Sigmoid colon (tissue), 7 donors: ENCODE measurements around the gene CD247. TPM values are rescaled to one million over a fixed set of nuclear protein-coding genes. Genes with fewer than 3 reads are reported as not detected.

Experiments
- DNase-seq: peaks from one replicate; pipeline ENCODE4 v3.0.0-alpha.2; 2019
- H3K27ac ChIP-seq, 4 donors: fragments of 200-600 bp; sonication (generic); one replicate each; pipeline ENCODE4 v1.5.1; 2016 to 2019; ENCODE audit warnings: mild to moderate bottlenecking in 1 of 4
- H3K27me3 ChIP-seq, 3 donors: fragments of 200-600 bp; sonication (generic); one replicate each; pipeline ENCODE4 v1.5.1; 2019; ENCODE audit warnings: mild to moderate bottlenecking in 1 of 3
- H3K36me3 ChIP-seq, 4 donors: fragments of 200-600 bp; sonication (generic); one replicate each; pipeline ENCODE4 v1.5.1; 2016 to 2019
- H3K4me1 ChIP-seq, 4 donors: fragments of 200-600 bp; sonication (generic); one replicate each; pipeline ENCODE4 v1.5.1; 2017 to 2019
- H3K4me3 ChIP-seq, 4 donors: fragments of 200-600 bp; sonication (generic); one replicate each; pipeline ENCODE4 v1.5.1; 2017 to 2019; ENCODE audit warnings: mild to moderate bottlenecking in 2 of 4, moderate library complexity in 1 of 4
- H3K9me3 ChIP-seq, 4 donors: fragments of 200-600 bp in 3 of 4; sonication (generic) in 3 of 4; one replicate each; pipeline versions ENCODE4 v1.5.1 to v1.6.1; 2013 to 2019
- EP300 ChIP-seq, 4 donors: sonication (generic); formaldehyde crosslinking; IDR thresholded peaks; one replicate each; pipeline ENCODE4 v1.6.1; 2017; ENCODE audit warnings: antibody characterized with exemption in 4 of 4
- POLR2A ChIP-seq, 2 donors: fragments of 450-650 bp; IDR thresholded peaks; one replicate each; pipeline ENCODE4 v1.6.1; 2016; ENCODE audit warnings: antibody characterized with exemption in 2 of 2, mild to moderate bottlenecking in 2 of 2, moderate library complexity in 2 of 2
- POLR2AphosphoS5 ChIP-seq, 4 donors: sonication (generic); formaldehyde crosslinking; IDR thresholded peaks; one replicate each; pipeline ENCODE4 v1.6.1; 2017; ENCODE audit warnings: antibody characterized with exemption in 4 of 4
- WGBS, 2 donors: extraction: QIAGEN DNeasy Blood & Tissue Kit; methylation state at CpG; one replicate each; pipeline ENCODE4 v1.1.7; 2013; 5-methylcytosine and 5-hydroxymethylcytosine counted together
- intact Hi-C: fragments of 100-400 bp; cut with DNase I; formaldehyde crosslinking; loops from one replicate; pipeline ENCODE4 v1.15.1; 2023
- polyA plus RNA-seq, 3 donors: library from polyadenylated mRNA; stranded (reverse); fragments of 200-250 nt; gene quantifications; one replicate each; pipeline ENCODE4 v1.2.3, GENCODE V29; 2013
- total RNA-seq, 4 donors: library from RNA; depleted of rRNA; stranded (reverse); fragments of >200 nt; gene quantifications; one replicate each; pipeline ENCODE4 v1.1.0, GENCODE V29; 2016
- TF ChIP-seq, protein P1 (sequence below), 4 experiments: fragments of 450-650 bp in 3 of 4; fragments of 200-600 bp in 1 of 4; IDR thresholded peaks; one replicate each; pipeline ENCODE4 v1.5.1; 2016 to 2019; ENCODE audit warnings: antibody characterized with exemption in 4 of 4, mild to moderate bottlenecking in 3 of 4, moderate library complexity in 2 of 4
- donor health status: healthy with polysubstance abuse.
- donor health status: Bipolar disorder and iron deficiency.
- donor health status: healthy.

The CD247 gene
- total and polyA plus RNA-seq, 7 donors, result 0.36 to 20.3 (median 1.4) TPM; not detected in 3

DNA sequence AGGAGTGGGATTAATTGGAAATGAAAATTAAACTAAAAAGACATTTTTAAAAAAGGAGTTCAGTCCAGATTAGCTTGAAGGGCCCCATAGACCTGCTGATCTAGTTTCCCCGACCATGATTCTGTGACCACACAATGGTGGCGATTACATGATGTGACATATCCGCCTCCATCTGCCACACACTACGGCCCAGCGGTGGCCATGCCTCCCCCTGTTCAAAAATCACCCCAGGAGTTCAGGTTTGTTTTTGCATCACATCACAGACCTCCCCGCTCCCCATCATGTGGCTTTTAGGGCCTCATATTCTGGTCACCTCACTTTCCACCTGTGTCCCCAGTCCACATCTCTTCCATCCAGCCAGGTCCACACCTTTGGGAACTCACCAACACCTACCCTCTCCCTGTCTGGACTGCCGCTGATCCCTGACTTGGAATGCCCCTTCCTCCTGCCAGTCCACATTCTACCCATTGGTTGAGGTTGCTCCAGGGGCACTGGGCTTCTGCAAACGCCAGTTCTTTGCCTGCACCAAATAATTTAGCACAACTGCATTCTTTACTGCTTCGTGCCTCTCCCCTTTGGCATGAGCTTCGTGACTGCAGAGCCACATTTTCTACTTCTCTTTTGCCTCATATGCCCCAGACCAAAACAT is 38.9 kb downstream of the CD247 start:
- Histone ChIP-seq H3K27ac (no peak overlapping the region), H3K27me3 (no peaks in the 10 kb centered on the region), H3K4me1 (no peaks in the 10 kb centered on the region), H3K9me3 (no peaks in the 10 kb centered on the region), H3K4me3 (no peak overlapping the region), H3K36me3 (no peaks in the 10 kb centered on the region)
- intact Hi-C loops, result no loop called here
- peak; percentile 36 for DNase-seq
- TF ChIP-seq, protein P1, sequence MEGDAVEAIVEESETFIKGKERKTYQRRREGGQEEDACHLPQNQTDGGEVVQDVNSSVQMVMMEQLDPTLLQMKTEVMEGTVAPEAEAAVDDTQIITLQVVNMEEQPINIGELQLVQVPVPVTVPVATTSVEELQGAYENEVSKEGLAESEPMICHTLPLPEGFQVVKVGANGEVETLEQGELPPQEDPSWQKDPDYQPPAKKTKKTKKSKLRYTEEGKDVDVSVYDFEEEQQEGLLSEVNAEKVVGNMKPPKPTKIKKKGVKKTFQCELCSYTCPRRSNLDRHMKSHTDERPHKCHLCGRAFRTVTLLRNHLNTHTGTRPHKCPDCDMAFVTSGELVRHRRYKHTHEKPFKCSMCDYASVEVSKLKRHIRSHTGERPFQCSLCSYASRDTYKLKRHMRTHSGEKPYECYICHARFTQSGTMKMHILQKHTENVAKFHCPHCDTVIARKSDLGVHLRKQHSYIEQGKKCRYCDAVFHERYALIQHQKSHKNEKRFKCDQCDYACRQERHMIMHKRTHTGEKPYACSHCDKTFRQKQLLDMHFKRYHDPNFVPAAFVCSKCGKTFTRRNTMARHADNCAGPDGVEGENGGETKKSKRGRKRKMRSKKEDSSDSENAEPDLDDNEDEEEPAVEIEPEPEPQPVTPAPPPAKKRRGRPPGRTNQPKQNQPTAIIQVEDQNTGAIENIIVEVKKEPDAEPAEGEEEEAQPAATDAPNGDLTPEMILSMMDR (IDR thresholded peaks at IDR 0.05), result no peak
- TF ChIP-seq POLR2A (IDR thresholded peaks at IDR 0.05) (no peak), POLR2AphosphoS5 (IDR thresholded peaks at IDR 0.05) (no peak), EP300 (IDR thresholded peaks at IDR 0.05) (no peak)
- WGBS, 2 donors, result 88 to 90% methylated on average over 10 of the region's 10 CpGs

DNA sequence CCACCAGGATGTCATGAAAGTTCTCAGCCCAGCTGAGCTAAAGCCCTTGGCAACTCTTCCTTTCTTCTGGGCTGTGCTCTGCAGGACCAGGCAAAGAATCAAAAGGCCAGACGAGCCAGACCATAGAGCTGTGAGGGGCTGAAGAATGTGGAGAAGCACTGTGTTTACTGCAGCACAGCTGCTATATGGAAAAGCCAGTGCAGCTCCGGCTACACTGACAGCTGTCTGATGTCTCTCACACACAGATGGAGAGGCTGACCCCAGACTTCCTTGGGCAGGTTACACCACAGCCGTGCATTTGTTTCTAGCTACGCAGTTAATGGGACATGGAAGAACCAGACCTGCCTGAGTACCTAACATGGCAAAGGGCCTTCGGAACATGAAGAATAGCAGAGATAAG is 40.3 kb downstream of the CD247 start:
- H3K27me3 ChIP-seq, result no peaks in the 10 kb centered on the region
- H3K4me1 ChIP-seq, result no peaks in the 10 kb centered on the region
- peak; percentile 38 for DNase-seq
- 69 to 81% methylated on average over 5 of the region's 5 CpGs for WGBS, 2 donors
- TF ChIP-seq POLR2AphosphoS5 (IDR thresholded peaks at IDR 0.05) (no peak), EP300 (IDR thresholded peaks at IDR 0.05) (no peak), POLR2A (IDR thresholded peaks at IDR 0.05) (no peak)
- TF ChIP-seq, protein P1 (IDR thresholded peaks at IDR 0.05), result no peak
- H3K4me3 ChIP-seq, result no peak overlapping the region
- intact Hi-C loops, result no loop called here
- H3K36me3 ChIP-seq, result no peaks in the 10 kb centered on the region
- H3K27ac ChIP-seq, result no peak overlapping the region
- H3K9me3 ChIP-seq, result no peaks in the 10 kb centered on the region

- Histone ChIP-seq H3K4me1 (no peaks in the 10 kb centered on the region), H3K27me3 (no peaks in the 10 kb centered on the region), H3K36me3 (no peaks in the 10 kb centered on the region), H3K9me3 (no peaks in the 10 kb centered on the region), H3K27ac (no peak overlapping the region), H3K4me3 (no peak overlapping the region)
- intact Hi-C loops, result no loop called here
- DNase-seq, result no peak
- TF ChIP-seq, protein P1 (IDR thresholded peaks at IDR 0.05), result no peak
- no peak for TF ChIP-seq POLR2A (IDR thresholded peaks at IDR 0.05)
- no peak for TF ChIP-seq POLR2AphosphoS5 (IDR thresholded peaks at IDR 0.05)
- TF ChIP-seq EP300 (IDR thresholded peaks at IDR 0.05), result no peak
- WGBS, 2 donors, result 93 to 96% methylated on average over 2 of the region's 2 CpGs
These were observed 42.3 kb downstream of the CD247 start for GRCh38 chr1:167476061-167476460.

DNA sequence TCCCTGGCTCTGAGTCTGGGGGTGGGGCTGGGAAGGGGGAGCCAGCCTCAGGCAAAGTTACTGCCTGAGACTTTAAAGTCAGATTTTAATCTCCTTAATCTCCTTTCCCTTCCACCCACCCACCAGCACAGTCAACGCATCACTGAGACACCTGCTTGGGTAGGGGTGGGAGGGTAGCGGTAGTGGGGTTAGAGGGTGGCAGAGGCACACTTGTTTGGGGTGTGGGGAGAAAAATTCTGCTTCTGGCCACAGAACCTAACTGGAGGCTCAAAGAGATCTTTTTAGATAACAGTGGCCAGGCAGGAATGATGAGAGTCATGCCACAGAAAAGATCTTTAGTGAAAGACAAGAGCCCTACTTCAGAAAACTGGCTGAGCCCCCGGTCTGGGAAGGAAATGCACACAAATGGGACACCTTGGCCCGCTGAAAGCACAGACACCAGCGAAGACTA is 44.1 kb downstream of the CD247 start:
- DNase-seq, result peak; percentile 18
- no peak overlapping the region for H3K27ac ChIP-seq
- 67 to 86% methylated on average over 5 of the region's 5 CpGs for WGBS, 2 donors
- no peaks in the 10 kb centered on the region for H3K9me3 ChIP-seq
- intact Hi-C loops, result no loop called here
- TF ChIP-seq POLR2A (IDR thresholded peaks at IDR 0.05), result no peak
- no peak for TF ChIP-seq EP300 (IDR thresholded peaks at IDR 0.05)
- no peak for TF ChIP-seq POLR2AphosphoS5 (IDR thresholded peaks at IDR 0.05)
- TF ChIP-seq, protein P1 (IDR thresholded peaks at IDR 0.05), result no peak
- no peaks in the 10 kb centered on the region for H3K27me3 ChIP-seq
- no peaks in the 10 kb centered on the region for H3K36me3 ChIP-seq
- H3K4me1 ChIP-seq, result no peaks in the 10 kb centered on the region
- H3K4me3 ChIP-seq, result no peak overlapping the region

- Histone ChIP-seq H3K4me1 (no peaks in the 10 kb centered on the region), H3K4me3 (no peak overlapping the region), H3K27ac (no peak overlapping the region), H3K27me3 (no peaks in the 10 kb centered on the region), H3K9me3 (no peaks in the 10 kb centered on the region), H3K36me3 (no peaks in the 10 kb centered on the region)
- WGBS, 2 donors, result 66 to 81% methylated on average over 5 of the region's 5 CpGs
- peak; percentile 30 for DNase-seq
- TF ChIP-seq, protein P1 (IDR thresholded peaks at IDR 0.05), result no peak
- TF ChIP-seq POLR2AphosphoS5 (IDR thresholded peaks at IDR 0.05), result no peak
- TF ChIP-seq EP300 (IDR thresholded peaks at IDR 0.05), result no peak
- no peak for TF ChIP-seq POLR2A (IDR thresholded peaks at IDR 0.05)
- intact Hi-C loops, result no loop called here
These were observed 44.6 kb downstream of the CD247 start for GRCh38 chr1:167473761-167474160.
